GM10248 (cell line): ENCODE results near the gene KIR3DL2.
"Not testable (repeated sequence)": the region's sequence is repeated elsewhere in the genome, so short reads cannot be mapped to it uniquely, and the experiment has no call there.

Experiments
- CTCF ChIA-PET: fragments of 300-600 bp; sonication (Branson Sonifier 250); formaldehyde crosslinking; extraction: SDS; loops from one replicate; lab custom pipeline; 2021; ENCODE audit warnings: antibody characterized with exemption; lab: Yijun Ruan, JAX
- POLR2A ChIA-PET: fragments of 350-650 bp; sonication (Branson Sonifier 250); formaldehyde crosslinking; extraction: SDS; loops from one replicate; lab custom pipeline; 2020; ENCODE audit warnings: antibody characterized with exemption; lab: Yijun Ruan, JAX
- DNase-seq: peaks from one replicate; pipeline ENCODE4 v3.0.0; 2012; ENCODE audit errors: extremely low spot score
- CTCF ChIP-seq: IDR thresholded peaks from 2 replicates; pipeline ENCODE4 v1.5.1; 2012; ENCODE audit warnings: mild to moderate bottlenecking, low read depth; ENCODE audit errors: extremely low read depth, missing control alignments, control extremely low read depth

Gene KIR3DL2

GRCh38 chr19:54850061-54850640 is at the start of gene KIR3DL2:
Gene KIR3DL2 (plus strand): TSS chr19:54850443. CDS start chr19:54850476, 33 bp downstream.
- CTCF ChIA-PET, DNase-seq, POLR2A ChIA-PET: not testable (repeated sequence)

DNA sequence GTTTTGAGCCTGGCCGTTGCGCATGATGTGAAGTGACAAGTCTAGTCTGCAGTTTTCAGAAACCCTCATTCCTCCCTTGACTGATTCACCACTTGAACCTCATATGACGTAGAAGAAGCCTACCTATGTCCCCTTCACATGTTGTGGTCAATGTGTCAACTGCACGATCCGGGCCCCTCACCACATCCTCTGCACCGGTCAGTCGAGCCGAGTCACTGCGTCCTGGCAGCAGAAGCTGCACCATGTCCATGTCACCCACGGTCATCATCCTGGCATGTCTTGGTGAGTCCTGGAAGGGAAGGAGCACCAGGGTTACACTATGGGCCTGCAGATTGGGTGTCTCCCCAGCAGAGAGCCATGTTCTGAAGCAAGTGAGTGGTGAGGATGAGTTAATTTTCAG is 46.8 kb upstream of the KIR3DL2 start, which contains the start of gene KIR2DL4:
Gene KIR2DL4 (plus strand): TSS at position 201 of the 400 bp plus-strand sequence. CDS start 42 bp downstream, at position 243.
- POLR2A ChIA-PET: no interaction called here
- CTCF ChIA-PET: no interaction called here
- no peak for DNase-seq
- TF ChIP-seq CTCF: no peak

GRCh38 chr19:54804101-54804500 is 46.1 kb upstream of the KIR3DL2 start:
- POLR2A ChIA-PET: no interaction called here
- CTCF ChIA-PET: no interaction called here
- no peak for DNase-seq
- TF ChIP-seq CTCF: no peak

GRCh38 chr19:54804571-54804970 is 45.7 kb upstream of the KIR3DL2 start:
- DNase-seq: no peak
- CTCF ChIA-PET: no interaction called here
- TF ChIP-seq CTCF: no peak
- POLR2A ChIA-PET: no interaction called here

DNA sequence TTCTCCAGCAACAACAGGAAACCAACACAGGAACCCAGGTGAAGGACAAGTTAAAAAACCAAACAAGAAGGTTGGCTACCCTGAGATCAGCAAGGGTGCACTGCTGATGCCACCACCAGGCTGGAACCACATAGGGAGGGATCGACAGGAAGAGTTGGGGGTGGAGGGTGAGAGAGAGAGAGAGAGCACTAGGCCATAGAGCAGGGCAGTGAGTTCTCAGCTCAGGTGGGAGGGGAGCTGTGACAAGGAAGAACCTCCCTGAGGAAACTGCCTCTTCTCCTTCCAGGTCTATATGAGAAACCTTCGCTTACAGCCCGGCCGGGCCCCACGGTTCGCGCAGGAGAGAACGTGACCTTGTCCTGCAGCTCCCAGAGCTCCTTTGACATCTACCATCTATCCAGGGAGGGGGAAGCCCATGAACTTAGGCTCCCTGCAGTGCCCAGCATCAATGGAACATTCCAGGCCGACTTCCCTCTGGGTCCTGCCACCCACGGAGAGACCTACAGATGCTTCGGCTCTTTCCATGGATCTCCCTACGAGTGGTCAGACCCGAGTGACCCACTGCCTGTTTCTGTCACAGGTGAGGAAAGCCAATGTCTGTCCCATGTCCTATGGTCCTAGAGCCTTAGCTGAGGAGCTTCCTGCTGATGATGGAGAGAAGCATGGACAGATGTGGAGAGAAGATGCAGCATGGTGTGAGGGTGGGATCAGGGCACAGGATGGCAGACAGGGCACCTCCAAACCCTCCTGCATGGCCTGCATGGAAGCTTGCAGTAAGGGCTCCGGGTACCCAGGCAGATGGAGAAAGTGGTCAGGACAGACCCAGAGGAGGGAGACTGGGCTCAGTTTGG is 44.4 kb upstream of the KIR3DL2 start:
- ChIA-PET CTCF (no interaction called here), POLR2A (interaction anchor here (0.6 kb wide), 1 partner anchor 378 kb away, joined by 3 read pairs; no protein-coding TSS in a partner anchor)
- no peak for TF ChIP-seq CTCF
- DNase-seq: no peak

- no peak for DNase-seq
- POLR2A ChIA-PET: interaction anchor here (0.6 kb wide), 1 partner anchor 379 kb away, joined by 3 read pairs; no protein-coding TSS in a partner anchor
- no peak for TF ChIP-seq CTCF
- CTCF ChIA-PET: no interaction called here
Observed at GRCh38 chr19:54806516-54806838, 43.8 kb upstream of the KIR3DL2 start.

GRCh38 chr19:54814571-54814970 is 35.7 kb upstream of the KIR3DL2 start:
- POLR2A ChIA-PET, CTCF ChIA-PET, DNase-seq: not testable (repeated sequence)

DNA sequence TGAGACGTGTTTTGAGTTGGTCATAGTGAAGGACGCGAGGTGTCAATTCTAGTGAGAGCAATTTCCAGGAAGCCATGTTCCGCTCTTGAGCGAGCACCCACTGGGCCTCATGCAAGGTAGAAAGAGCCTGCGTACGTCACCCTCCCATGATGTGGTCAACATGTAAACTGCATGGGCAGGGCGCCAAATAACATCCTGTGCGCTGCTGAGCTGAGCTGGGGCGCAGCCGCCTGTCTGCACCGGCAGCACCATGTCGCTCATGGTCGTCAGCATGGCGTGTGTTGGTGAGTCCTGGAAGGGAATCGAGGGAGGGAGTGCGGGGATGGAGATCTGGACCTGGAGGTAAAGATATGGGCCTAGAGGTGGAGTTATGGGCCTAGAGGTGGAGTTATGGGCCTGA is 34.0 kb upstream of the KIR3DL2 start, which contains the start of gene KIR3DL1:
Gene KIR3DL1 (plus strand): TSS at position 218 of the 400 bp plus-strand sequence.
- DNase-seq, CTCF ChIA-PET, POLR2A ChIA-PET: not testable (repeated sequence)
